Stimulated activated CD4-positive, alpha-beta T cell treated with anti-CD3 and anti-CD28 coated beads, Interleukin-4, amount 100 ng/mL, for 4 hours (primary cell): ENCODE data around the gene METTL1.

ENCODE experiments used
- DNase-seq, 2 experiments: peaks; one replicate each; pipeline ENCODE4 v3.0.0-alpha.2; 2020

The METTL1 gene

DNA sequence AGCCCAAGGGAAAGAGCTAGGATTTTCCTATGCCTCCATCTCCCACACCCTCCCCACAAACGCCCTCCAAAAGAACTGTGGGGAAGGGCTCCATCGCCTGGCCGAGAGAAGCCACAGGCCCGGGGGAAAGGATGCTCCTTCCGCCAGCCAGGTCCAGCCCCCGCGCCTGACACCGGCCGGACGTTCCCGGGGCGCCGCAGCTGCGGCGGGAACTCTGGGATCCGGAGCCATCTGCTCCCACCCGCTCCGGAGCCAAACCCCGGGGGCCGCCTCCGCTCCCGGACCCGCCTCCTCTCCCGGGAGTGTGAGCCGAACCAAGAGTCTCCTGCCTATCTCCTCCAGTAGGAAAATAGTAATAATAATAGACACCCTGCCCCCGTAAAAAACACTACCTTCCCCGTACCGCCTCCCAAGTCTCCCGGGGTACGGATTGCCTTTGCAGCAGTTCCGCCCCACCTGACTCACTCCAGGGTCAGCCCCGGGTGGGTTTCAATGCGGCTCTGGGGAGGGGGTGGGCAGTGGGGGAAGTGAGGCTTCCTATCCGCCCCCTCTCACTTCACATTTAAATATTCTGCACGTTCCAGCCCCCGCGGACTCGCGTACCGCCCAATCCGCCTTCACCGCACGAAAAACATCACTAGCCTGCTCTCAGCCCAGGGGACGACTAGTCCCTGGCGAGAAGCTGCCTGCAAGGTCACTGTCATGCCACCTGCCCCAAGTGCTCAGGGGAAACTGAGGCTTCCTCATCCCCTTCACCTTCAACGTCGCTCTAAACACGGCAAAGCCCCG lies 35.8 kb downstream of the METTL1 start:
- DNase-seq: no peak

DNA sequence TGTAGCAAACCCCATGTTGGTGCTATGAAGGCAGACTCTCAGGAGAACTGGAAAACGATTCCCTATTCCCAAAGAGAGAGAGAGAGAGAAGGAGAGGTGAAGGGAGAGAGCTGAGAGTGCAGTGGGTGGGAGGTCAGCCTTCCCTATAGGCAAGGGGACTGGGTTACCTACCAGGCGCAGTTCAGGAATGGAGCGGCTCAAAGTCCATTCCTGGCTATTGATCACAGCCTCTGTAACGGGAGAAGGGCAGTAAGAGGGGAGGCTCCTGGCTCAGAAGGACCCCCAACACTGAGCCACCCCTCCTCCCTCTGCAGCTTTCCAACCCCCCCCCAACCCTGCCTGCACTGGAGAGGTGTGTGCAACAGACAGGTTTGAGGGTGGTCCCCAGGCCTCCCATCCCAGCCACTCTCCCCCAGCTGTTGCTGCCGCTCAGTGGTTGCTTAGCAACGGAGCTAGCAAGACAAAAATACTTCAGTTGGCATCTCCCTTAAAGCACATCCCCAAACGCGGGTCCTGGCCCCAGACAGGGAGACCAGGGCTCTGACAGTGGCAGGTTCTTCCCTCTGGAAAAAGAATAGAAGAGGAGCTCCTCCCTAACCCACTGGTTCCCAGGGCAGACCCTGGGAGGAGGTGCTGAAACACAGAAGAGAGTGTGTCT lies 36.6 kb downstream of the METTL1 start:
- DNase-seq: no peak

DNA sequence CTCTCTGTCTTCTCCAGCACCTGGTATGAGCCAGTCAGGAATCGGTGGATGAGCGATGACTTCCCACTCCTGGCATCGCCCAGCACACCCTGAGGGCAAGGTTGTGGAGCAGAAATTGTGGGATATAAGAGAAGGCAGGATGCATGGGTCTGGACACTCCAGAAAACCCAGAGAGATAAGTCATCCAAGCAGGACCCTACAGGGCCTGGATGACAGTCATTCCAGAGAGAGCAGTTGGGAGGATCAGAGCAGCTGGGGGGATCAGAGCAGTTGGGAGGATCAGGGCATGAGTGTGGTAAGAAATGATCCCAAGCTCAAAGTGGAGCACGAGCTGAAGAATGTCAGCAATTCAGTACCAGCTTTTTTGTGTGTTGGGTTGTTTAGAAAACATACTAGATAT lies 37.3 kb downstream of the METTL1 start:
- DNase-seq: no peak

- DNase-seq: no peak
Measured at GRCh38 chr12:57733928-57734327, 38.0 kb downstream of the METTL1 start.

DNA sequence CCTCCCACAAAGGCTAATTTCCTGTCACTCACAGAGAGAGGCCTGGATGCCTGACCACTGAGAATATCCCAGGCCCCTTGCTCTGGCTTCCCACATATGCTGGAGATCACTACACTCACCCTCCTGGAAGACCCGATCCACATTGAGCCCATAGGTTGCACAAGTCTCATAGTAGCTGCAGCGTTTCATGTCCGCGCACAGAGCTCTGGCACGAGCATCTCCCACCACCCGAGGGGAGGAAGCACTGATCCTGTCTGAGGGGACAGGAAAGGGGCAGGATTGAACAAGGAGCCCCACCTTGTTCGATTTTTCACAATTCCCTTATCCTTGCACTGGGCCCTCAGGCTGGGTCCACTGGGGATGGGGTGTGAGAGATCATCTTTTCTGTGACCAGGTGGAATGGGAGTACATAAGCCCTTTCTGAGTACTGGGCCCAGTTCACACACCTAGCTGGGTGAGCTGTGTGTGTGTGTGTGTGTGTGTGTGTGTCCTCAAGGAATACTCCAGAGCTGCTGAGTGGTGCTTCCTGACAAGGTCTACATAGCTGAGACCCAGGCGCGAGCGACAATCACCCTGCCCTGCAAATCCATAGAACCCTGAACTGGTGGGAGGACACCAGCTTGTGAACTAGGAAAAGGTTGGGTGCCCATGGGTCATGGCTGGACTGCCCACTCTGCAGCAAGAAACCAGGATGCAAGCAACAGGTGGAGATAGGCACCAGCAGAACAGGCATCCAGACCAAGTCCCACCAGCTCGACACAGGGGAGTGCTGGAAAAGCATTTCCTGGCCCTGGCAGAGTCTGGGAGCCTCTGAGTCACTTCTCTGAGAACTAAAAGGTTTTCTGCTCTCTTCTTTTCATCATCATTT lies 38.9 kb downstream of the METTL1 start:
- no peak for DNase-seq

GRCh38 chr12:57732270-57732669 lies 39.6 kb downstream of the METTL1 start:
- DNase-seq: no peak

- no peak for DNase-seq
Measured at GRCh38 chr12:57731411-57732080, 40.4 kb downstream of the METTL1 start.

GRCh38 chr12:57730336-57731067 lies 41.4 kb downstream of the METTL1 start:
- no peak for DNase-seq

DNA sequence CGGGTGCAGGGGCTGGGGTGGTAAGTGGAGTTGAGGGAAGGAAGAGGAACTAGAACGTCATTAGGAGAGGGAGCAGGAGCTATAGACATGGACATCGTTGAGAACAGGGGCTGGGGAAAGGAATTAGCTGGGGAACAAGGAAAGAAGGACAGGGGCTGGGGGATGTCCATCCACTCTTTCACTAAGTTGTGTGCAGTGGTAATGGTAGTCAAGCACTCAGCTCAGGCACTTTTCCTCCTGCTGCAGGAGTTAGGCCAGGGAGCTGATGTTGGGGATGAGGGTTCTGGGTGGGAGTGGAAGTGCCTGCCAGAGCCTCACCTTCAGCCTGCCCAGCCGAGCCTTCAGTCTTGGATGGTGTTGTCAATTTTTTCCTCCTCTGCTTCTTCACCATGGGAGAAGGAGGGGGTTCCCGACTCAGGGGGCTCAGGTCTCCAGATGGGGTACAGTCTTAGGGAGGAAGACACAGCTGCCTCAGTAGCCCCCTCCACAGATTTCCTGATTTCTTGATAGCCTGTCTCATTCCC lies 42.5 kb downstream of the METTL1 start:
- no peak for DNase-seq

DNA sequence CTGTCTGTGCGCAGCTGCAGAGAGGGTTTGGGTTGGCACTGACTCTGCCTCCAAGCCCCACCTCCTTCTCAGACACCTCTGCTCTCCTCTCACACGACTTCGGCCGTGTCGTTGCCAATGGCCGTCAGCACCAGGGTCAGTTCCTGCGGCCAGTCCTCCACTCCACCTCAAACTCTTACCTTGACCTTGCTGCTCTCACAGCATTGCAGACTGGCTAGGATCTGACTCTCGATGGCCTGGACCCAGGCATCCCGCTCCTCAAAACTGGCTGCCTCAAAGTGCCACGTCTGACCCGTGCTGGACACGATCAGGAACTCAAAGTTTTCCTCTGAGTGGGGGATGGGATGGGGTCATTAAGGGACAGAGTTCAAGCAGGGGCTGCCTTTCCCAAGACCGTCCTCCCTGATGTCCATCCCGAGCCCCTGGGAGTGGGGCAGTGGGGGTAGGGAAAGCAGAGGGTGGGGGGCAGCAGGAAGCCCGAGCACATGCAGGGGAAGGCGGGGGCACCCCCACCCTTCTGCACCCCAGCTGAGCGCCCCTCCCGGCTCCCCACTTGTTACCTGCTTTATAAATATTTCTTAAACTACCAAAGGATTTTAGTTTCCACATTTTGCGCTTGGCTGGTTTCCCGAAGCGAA lies 44.0 kb downstream of the METTL1 start:
- no peak for DNase-seq

DNA sequence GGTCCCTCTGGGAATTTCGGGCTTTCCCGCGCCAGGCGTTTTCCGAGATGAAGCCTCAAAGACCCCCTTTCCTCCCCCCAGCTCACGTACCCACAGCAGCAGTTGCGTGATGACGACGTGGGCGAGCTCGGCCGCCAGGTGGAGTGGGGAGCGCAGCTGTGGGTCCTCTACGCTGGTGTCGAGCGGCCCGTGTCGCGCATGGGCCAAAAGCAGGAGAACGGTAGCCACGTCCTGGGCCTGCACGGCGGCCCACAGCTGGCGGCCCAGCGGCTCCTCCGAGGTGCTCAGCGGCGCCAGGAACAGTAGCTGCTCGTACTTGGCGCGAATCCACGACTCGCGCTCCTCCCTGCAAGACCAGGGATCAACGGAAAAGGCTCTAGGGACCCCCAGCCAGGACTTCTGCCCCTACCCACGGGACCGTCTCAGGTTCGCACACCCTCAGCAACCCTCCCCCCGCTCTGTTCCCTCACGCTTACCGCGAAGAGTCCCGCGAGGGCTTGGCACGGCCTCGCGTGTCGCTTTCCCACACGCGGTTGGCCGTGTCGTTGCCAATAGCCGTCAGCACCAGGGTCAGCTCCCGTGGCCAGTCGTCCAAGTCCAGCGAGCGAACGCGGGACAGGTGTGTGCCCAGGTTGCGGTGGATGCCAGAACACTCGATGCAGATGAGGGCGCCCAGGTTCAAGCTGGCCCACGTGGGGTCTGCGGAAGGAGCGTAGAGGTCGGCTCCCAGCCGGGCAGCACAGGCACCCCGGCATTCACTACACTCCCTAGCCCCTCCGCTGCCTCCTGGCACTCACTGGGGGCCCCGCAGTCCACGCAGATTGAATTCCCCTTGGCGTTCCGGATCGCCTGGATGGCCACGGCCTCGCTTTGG lies 44.8 kb downstream of the METTL1 start:
- no peak for DNase-seq

DNA sequence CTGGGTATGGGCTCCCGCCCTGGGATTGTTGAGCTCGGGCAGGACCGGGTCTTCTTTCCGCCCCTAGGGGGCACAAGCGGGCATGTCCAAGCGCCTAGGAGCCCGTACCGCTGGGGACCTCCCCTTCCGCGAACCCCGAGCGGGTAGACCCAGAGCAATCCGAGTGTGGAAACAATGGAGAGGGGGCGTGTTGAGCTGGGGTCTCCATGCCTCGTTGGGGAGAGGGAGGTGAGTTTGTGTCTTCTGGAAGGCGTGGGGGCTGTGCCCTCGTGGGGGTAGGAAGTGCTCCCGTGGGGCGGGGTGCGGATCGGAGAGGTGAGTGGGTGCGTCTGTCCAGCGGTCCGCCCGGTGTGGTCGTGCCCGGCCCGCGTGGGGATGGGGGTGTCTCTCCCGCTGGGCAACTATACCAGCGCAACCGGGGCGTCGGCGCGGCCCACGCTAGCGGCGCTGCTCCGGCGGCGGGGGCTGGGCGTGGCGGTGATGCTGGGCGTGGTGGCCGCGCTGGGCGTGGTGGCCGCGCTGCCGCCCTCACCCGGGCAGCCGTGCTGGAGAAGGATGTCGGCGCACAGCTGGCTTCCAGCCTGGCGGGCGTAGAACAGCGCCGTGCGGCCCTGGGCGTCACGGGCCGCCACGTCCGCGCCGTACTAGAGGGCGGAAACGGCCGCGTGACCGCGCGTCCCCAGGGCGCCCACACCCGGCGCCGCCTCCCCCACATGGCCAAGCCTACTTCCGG lies 45.6 kb downstream of the METTL1 start:
- no peak for DNase-seq

DNA sequence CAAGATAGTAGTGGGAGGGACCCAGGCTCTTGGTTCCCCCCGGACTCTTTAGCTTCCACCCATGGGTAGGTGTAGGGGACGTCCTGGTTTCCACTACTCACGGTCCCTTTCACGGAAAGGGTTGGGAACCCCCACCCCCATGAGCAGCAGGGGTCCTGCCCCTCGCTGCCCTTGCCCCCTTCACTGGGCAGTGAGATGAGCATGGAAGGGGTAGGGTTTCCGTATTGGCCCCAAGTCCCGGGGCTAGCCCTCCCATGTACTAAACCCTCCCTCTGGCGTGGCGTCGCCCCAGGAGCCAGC lies 46.1 kb downstream of the METTL1 start:
- DNase-seq: no peak

DNA sequence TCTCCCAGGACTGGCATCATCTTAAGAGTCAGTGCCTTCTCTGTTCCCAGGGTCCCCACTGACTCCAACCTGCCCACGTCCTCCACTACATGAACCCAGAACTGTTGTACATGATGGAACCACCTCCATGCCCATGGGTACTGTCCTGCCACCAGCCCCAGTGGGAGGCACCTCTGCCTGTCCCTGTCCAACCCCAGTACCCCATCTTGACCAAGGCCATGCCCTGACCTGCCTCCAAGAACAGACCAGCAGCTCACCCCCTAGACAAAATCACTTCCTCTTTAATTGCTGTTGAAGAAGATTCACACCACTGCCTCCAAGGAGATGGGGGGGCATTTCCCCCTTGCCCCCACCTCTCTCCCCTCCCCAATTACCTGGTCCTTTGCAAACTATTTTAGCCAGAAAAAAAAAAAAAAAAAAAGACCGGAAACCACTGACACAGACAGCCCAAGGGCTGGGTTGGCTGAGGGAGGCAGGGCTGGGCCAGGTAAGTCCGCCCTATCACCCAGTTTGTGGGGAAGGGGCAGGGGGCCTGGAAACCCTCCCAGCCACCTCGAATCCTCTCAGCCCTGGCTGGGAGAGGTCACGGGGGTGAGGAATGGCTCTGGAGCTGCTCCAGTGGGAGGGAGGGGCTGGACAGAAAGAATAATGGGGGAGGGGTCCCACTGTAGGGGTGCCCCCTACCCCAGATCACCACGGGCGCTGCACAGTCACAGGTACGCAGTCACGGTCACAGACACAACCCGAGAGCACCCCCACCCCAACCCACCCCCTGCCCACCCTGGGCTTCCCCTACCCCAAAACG lies 46.8 kb downstream of the METTL1 start:
- no peak for DNase-seq

DNA sequence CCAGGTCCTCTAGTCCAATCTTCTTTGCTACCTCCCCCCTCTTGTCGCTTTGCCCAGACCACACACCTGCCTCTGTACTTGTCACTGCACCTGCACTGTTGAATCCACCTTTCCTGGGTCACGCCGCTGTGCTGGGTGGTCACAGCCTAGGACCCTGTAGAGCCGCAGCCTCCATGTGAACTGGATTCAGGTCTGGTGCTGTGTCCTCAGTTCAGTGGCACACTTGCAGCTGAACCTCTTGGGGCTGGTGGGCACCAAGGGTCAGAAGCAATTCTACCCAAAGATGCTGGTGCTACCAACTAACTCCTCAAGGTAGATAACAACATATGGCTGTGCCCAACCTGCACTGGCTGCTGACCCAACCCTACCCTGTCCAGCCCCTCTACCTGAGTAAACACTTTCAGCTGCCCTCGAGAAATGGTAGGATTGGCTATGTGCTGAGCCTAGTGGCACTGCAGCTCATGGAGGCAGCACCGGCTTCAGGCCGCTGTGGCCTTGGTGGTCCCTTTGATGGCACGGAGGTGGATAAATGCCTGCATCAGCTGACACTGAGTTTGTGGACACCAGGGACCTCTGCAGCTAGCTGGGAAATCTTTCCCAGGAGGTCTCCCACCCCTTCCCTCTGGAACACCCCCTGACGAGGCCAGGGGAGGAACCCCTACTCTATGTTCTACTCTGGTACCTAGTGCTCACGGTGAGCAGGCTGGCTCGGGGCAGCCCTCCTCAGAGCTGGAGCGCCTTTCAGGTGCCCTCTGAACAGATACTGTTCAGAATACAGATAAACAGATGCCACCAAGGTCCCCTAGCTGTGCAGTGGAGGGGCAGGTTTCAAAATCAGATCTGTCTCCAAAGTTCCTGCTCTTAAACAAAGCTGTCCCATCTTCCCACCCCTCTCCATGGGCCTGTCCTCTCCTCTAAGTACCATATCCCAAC lies 47.6 kb downstream of the METTL1 start:
- DNase-seq: no peak

DNA sequence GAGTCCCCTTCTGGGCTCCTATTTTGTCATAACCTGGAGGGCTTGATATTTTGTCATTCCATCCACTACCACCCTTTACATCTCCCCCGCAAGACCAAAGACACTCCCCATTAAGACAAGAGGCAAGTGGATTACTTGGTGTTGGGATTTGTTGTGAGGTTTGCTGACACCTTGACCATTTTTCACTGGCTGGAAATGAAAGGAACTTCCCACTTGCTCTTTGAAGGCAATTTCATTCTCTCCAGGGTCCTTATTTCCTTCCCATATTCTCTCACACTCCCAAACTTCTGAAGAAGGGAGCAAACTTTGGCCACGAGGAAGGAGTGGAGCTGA lies 48.3 kb downstream of the METTL1 start:
- DNase-seq: no peak

GRCh38 chr12:57722716-57723629 lies 48.9 kb downstream of the METTL1 start:
- no peak for DNase-seq
